Ishikawa (cell line): ENCODE measurements around the gene GLT6D1.

ENCODE experiments used
- CEBPB ChIP-seq: IDR thresholded peaks from 2 replicates; pipeline ENCODE4 v1.6.1; 2012
- EP300 ChIP-seq: IDR thresholded peaks from 2 replicates; pipeline ENCODE4 v1.6.1; 2012; ENCODE audit warnings: borderline replicate concordance
- FOXM1 ChIP-seq: IDR thresholded peaks from 2 replicates; pipeline ENCODE4 v1.6.1; 2012; ENCODE audit warnings: low read depth, borderline replicate concordance
- TAF1 ChIP-seq: IDR thresholded peaks from 2 replicates; pipeline ENCODE4 v1.6.1; 2012; ENCODE audit warnings: low read depth, mild to moderate bottlenecking
- TEAD4 ChIP-seq: IDR thresholded peaks from 2 replicates; pipeline ENCODE4 v1.6.1; 2012
- ZBTB7A ChIP-seq: IDR thresholded peaks from 2 replicates; pipeline ENCODE4 v1.6.1; 2012; ENCODE audit warnings: low read depth
- TF ChIP-seq, protein P1 (sequence below): IDR thresholded peaks from 2 replicates; pipeline ENCODE4 v1.6.1; 2012; ENCODE audit warnings: low read depth, mild to moderate bottlenecking

DNA sequence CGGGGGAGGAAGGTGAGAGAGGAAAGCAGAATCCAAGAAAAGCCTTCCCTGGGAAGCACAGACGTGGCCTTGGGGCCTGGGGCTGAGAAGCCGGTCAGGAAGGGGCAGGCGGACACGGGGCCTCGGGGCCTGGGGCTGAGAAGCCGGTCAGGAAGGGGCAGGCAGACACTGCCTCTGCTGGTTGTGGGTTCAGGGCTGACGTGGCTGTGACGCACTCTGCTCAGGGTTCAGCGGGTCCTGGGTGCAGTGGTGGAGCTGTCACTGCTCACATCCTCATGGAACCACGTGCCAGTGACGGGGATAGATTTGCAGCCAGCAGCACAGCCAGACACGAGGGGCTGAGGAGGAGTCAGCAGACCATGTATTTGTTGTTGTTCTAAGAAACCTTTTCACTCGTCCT is 65.0 kb downstream of the GLT6D1 start:
- no peak for TF ChIP-seq TAF1
- TF ChIP-seq CEBPB, result no peak
- no peak for TF ChIP-seq EP300
- TF ChIP-seq ZBTB7A, result no peak
- TF ChIP-seq, protein P1, sequence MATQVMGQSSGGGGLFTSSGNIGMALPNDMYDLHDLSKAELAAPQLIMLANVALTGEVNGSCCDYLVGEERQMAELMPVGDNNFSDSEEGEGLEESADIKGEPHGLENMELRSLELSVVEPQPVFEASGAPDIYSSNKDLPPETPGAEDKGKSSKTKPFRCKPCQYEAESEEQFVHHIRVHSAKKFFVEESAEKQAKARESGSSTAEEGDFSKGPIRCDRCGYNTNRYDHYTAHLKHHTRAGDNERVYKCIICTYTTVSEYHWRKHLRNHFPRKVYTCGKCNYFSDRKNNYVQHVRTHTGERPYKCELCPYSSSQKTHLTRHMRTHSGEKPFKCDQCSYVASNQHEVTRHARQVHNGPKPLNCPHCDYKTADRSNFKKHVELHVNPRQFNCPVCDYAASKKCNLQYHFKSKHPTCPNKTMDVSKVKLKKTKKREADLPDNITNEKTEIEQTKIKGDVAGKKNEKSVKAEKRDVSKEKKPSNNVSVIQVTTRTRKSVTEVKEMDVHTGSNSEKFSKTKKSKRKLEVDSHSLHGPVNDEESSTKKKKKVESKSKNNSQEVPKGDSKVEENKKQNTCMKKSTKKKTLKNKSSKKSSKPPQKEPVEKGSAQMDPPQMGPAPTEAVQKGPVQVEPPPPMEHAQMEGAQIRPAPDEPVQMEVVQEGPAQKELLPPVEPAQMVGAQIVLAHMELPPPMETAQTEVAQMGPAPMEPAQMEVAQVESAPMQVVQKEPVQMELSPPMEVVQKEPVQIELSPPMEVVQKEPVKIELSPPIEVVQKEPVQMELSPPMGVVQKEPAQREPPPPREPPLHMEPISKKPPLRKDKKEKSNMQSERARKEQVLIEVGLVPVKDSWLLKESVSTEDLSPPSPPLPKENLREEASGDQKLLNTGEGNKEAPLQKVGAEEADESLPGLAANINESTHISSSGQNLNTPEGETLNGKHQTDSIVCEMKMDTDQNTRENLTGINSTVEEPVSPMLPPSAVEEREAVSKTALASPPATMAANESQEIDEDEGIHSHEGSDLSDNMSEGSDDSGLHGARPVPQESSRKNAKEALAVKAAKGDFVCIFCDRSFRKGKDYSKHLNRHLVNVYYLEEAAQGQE, result no peak
- no peak for TF ChIP-seq FOXM1
- TF ChIP-seq TEAD4, result no peak
